Measurements from ENCODE around the gene ARF5. TPM values are rescaled to one million over a fixed set of nuclear protein-coding genes. Genes with fewer than 3 reads are reported as not detected.
A peak's percentile ranks its signal among the peaks of the same experiment; 100 is the strongest.

Gene ARF5
- total RNA-seq, 3 donors from 2014 or later, result 134 to 154 (median 149) TPM

DNA sequence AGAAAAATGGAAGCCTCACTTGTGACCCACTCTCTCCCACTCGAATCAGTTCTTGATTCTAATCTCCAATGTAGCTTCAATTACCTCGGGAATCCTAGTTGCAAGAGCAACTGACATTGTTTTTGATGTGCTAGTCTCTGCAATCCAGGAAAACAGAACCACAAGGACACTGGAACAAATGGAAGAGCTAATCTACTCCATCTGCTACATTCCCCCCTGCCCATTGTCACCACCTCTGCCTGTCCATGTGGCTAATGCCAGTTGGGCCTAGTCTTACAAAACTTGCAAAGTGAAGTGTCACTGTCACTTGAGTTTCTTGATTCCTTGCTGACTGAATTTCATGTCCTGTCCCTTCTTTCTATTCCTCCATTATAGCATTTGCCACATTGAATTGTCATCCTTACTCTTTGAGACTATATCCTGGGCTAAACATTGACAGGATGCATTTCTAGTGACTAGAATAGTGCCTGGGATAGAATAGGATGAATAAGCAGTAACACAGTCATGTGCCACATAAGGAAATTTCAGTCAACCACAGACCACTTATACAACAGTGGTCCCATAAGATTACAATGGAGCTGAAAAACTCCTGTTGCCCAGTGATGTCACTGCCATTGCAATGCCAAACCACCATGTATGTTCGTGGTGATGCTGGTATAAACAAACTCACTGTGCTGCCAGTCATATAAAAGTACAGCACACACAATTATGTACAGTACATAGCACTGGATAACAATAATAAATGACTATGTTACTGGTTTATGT, 16.3 kb upstream of the ARF5 start:
- no peaks in the 10 kb centered on the region for H3K27me3 ChIP-seq
- no peaks in the 10 kb centered on the region for H3K36me3 ChIP-seq
- TF ChIP-seq POLR2AphosphoS5 (IDR thresholded peaks at IDR 0.05), result no peak
- no peak for TF ChIP-seq POLR2A (IDR thresholded peaks at IDR 0.05)
- TF ChIP-seq, protein P1, sequence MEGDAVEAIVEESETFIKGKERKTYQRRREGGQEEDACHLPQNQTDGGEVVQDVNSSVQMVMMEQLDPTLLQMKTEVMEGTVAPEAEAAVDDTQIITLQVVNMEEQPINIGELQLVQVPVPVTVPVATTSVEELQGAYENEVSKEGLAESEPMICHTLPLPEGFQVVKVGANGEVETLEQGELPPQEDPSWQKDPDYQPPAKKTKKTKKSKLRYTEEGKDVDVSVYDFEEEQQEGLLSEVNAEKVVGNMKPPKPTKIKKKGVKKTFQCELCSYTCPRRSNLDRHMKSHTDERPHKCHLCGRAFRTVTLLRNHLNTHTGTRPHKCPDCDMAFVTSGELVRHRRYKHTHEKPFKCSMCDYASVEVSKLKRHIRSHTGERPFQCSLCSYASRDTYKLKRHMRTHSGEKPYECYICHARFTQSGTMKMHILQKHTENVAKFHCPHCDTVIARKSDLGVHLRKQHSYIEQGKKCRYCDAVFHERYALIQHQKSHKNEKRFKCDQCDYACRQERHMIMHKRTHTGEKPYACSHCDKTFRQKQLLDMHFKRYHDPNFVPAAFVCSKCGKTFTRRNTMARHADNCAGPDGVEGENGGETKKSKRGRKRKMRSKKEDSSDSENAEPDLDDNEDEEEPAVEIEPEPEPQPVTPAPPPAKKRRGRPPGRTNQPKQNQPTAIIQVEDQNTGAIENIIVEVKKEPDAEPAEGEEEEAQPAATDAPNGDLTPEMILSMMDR (IDR thresholded peaks at IDR 0.05), result no peak
- H3K27ac ChIP-seq, result no peak overlapping the region
- no peaks in the 10 kb centered on the region for H3K9me3 ChIP-seq
- intact Hi-C loops (cut with DNase I; ENCODE audit: low total_unique reads), result no loop called here
- DNase-seq (ENCODE audit: low spot score in 2 of 2), result no peak
- H3K4me3 ChIP-seq, result no peak overlapping the region
- no peaks in the 10 kb centered on the region for H3K4me1 ChIP-seq

DNA sequence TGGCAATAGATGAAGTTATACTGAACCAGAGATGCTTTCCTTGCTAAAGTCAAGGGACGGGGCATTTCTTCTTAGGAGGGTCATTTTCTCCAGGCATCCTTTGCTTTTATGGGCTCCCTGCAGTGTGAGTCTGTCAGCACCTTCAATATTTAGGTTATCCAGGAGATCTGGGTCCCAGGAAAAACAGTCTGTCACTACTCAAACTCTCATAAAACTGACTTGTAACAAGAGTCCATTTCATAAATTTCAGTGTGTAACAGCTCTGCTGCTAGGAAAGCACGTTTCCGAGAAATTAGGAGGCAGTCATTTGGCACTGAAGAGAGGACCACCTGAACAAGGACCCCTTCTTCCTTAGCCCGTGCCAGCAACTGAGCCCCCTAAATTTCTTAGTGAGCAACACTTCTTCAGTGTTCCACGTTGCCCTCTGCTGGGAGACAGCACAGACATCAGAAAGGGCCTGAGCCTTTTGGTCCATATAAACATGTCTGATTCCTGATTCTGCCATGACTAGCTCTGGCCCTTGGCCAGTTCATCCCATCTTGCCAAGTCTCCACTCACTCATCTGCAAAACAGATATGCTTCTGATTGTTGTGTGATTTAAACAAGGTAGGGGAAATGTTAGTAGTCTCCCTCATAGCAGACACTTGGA, 10.1 kb upstream of the ARF5 start:
- TF ChIP-seq, protein P1 (IDR thresholded peaks at IDR 0.05), result no peak
- Histone ChIP-seq H3K27me3 (no peaks in the 10 kb centered on the region), H3K27ac (no peak overlapping the region), H3K36me3 (no peaks in the 10 kb centered on the region), H3K4me1 (peaks cover 0 to 3% of the 10 kb centered on the region in 2 donors), H3K4me3 (no peak overlapping the region), H3K9me3 (no peaks in the 10 kb centered on the region)
- no peak for DNase-seq (ENCODE audit: low spot score in 2 of 2)
- intact Hi-C loops (cut with DNase I; ENCODE audit: low total_unique reads), result no loop called here

- Histone ChIP-seq H3K9me3 (no peaks in the 10 kb centered on the region), H3K27me3 (no peaks in the 10 kb centered on the region), H3K27ac (peak overlapping the region in 1 of 2 donors; percentile 16), H3K4me3 (no peak overlapping the region), H3K36me3 (no peaks in the 10 kb centered on the region), H3K4me1 (peaks cover 0 to 7% of the 10 kb centered on the region in 2 donors)
- intact Hi-C loops (cut with DNase I; ENCODE audit: low total_unique reads), result no loop called here
- DNase-seq (ENCODE audit: low spot score in 2 of 2), result no peak
- no peak for TF ChIP-seq POLR2A (IDR thresholded peaks at IDR 0.05)
- TF ChIP-seq, protein P1 (IDR thresholded peaks at IDR 0.05), result no peak
- TF ChIP-seq POLR2AphosphoS5 (IDR thresholded peaks at IDR 0.05), result no peak
Measured at GRCh38 chr7:127578711-127579275, 9.4 kb upstream of the ARF5 start.

GRCh38 chr7:127580612-127581011, 7.6 kb upstream of the ARF5 start:
- intact Hi-C loops (cut with DNase I; ENCODE audit: low total_unique reads), result no loop called here
- no peaks in the 10 kb centered on the region for H3K9me3 ChIP-seq
- H3K27ac ChIP-seq, result no peak overlapping the region
- H3K36me3 ChIP-seq, result no peaks in the 10 kb centered on the region
- H3K4me1 ChIP-seq, result peaks cover 0 to 16% of the 10 kb centered on the region in 2 donors
- no peaks in the 10 kb centered on the region for H3K27me3 ChIP-seq
- no peak for TF ChIP-seq POLR2AphosphoS5 (IDR thresholded peaks at IDR 0.05)
- TF ChIP-seq, protein P1 (IDR thresholded peaks at IDR 0.05), result no peak
- no peak for TF ChIP-seq POLR2A (IDR thresholded peaks at IDR 0.05)
- H3K4me3 ChIP-seq, result no peak overlapping the region
- DNase-seq (ENCODE audit: low spot score in 2 of 2), result no peak

DNA sequence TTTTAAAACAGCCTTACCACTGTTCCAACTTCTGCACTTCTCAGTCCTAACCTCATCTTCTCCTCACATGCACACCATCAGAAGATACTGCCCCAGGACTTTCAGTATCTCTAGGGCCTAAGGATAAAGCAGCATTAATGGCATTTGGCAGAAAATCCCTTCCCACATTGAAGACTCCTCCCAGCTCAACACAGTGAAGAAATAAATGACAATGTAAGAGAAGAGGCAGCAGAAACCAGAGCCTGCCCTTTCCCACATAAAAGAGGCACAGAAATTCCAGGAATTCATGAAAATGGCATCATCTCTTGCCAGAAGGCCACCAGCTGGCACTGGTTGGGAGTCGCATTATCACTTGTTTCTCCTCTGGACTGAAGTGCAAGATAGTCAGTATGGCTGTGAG, 6.5 kb upstream of the ARF5 start:
- Histone ChIP-seq H3K27me3 (no peaks in the 10 kb centered on the region), H3K36me3 (no peaks in the 10 kb centered on the region), H3K27ac (no peak overlapping the region), H3K4me3 (no peak overlapping the region), H3K4me1 (peaks cover 0 to 16% of the 10 kb centered on the region in 2 donors), H3K9me3 (no peaks in the 10 kb centered on the region)
- DNase-seq (ENCODE audit: low spot score in 2 of 2), result no peak
- TF ChIP-seq POLR2A (IDR thresholded peaks at IDR 0.05) (no peak), POLR2AphosphoS5 (IDR thresholded peaks at IDR 0.05) (no peak)
- TF ChIP-seq, protein P1 (IDR thresholded peaks at IDR 0.05), result no peak
- intact Hi-C loops (cut with DNase I; ENCODE audit: low total_unique reads), result no loop called here
